SK-N-SH (cell line): ENCODE measurements around the gene PAQR5. TPM values are rescaled to one million over a fixed set of nuclear protein-coding genes. Genes with fewer than 3 reads are reported as not detected.

ENCODE experiments used
- CTCF ChIA-PET: fragments of 300-600, 350-600 bp; formaldehyde crosslinking; extraction: SDS; loops from one replicate; lab custom pipeline; 2021; lab: Yijun Ruan, JAX
- POLR2A ChIA-PET: fragments of 350-600 bp; sonication (Branson Sonifier 250); formaldehyde crosslinking; extraction: SDS; loops from one replicate; lab custom pipeline; 2020; ENCODE audit warnings: antibody characterized with exemption, inconsistent platforms; lab: Yijun Ruan, JAX
- DNase-seq: peaks from one replicate; pipeline ENCODE4 v3.0.0; 2012
- H2AFZ ChIP-seq: fragments of 200-600 bp; sonication (generic); 2 replicates; pipeline ENCODE4 v1.8.1; 2016; ENCODE audit warnings: antibody characterized with exemption, mild to moderate bottlenecking, low read depth
- H3F3A ChIP-seq: fragments of 200-600 bp; sonication (generic); replicated peaks from 2 replicates; pipeline ENCODE3; 2016; ENCODE audit warnings: antibody characterized with exemption, mild to moderate bottlenecking; ENCODE audit not compliant: insufficient read depth
- H3K27ac ChIP-seq, 2 experiments: fragments of 200-500 bp in 1 of 2; fragments of 200-600 bp in 1 of 2; sonication (Bioruptor generic) in 1 of 2; sonication (generic), shearing (Covaris generic) in 1 of 2; 2 replicates each; pipeline versions ENCODE4 v1.5.1 to v1.6.1; 2014 to 2016; ENCODE audit warnings: low read depth in 2 of 2, inconsistent platforms in 1 of 2, low read length in 1 of 2, mild to moderate bottlenecking in 1 of 2, mixed read lengths in 1 of 2
- H3K27me3 ChIP-seq: fragments of 200-600 bp; sonication (generic), shearing (Covaris generic); 2 replicates; pipeline ENCODE4 v1.6.1; 2016; ENCODE audit warnings: mixed run types; ENCODE audit not compliant: insufficient read depth
- H3K36me3 ChIP-seq, 2 experiments: fragments of 200-500 bp in 1 of 2; fragments of 200-600 bp in 1 of 2; sonication (Bioruptor generic) in 1 of 2; sonication (generic) in 1 of 2; replicated peaks in 1 of 2; 2 replicates each; pipeline versions ENCODE3 to v1.5.1; 2014 to 2016; ENCODE audit warnings: low read length in 1 of 2, mild to moderate bottlenecking in 1 of 2; ENCODE audit not compliant: insufficient read depth in 2 of 2, control insufficient read depth in 1 of 2
- H3K4me1 ChIP-seq, 2 experiments: fragments of 200-500 bp in 1 of 2; fragments of 200-600 bp in 1 of 2; sonication (Bioruptor generic) in 1 of 2; sonication (generic), shearing (Covaris generic) in 1 of 2; 2 replicates each; pipeline versions ENCODE4 v1.5.1 to v1.6.1; 2014 to 2016; ENCODE audit warnings: low read depth in 1 of 2, low read length in 1 of 2, mixed run types in 1 of 2; ENCODE audit not compliant: insufficient read depth in 2 of 2, control insufficient read depth in 1 of 2
- H3K4me2 ChIP-seq: fragments of 200-600 bp; sonication (generic), shearing (Covaris generic); 2 replicates; pipeline ENCODE4 v1.6.1; 2017; ENCODE audit warnings: mixed run types
- H3K4me3 ChIP-seq, 2 experiments: fragments of 200-500 bp in 1 of 2; fragments of 200-600 bp in 1 of 2; sonication (Bioruptor generic) in 1 of 2; sonication (generic), shearing (Covaris generic) in 1 of 2; 2 replicates each; pipeline versions ENCODE4 v1.5.1 to v1.8.1; 2014 to 2016; ENCODE audit warnings: low read depth in 2 of 2, inconsistent platforms in 1 of 2, low read length in 1 of 2, mild to moderate bottlenecking in 1 of 2, mixed read lengths in 1 of 2, moderate library complexity in 1 of 2
- H3K79me2 ChIP-seq: fragments of 200-600 bp; sonication (generic); 2 replicates; pipeline ENCODE4 v1.8.1; 2017; ENCODE audit warnings: mild to moderate bottlenecking; ENCODE audit not compliant: insufficient read depth
- H3K9ac ChIP-seq: fragments of 200-600 bp; sonication (generic); 2 replicates; pipeline ENCODE4 v1.6.1; 2017; ENCODE audit warnings: mixed run types
- H3K9me2 ChIP-seq: fragments of 200-600 bp; sonication (generic); 2 replicates; pipeline ENCODE4 v1.6.1; 2017; ENCODE audit warnings: mixed run types
- H3K9me3 ChIP-seq: fragments of 200-600 bp; sonication (generic); 2 replicates; pipeline ENCODE4 v1.6.1; 2017; ENCODE audit warnings: mixed run types, mild to moderate bottlenecking, moderate library complexity
- H4K20me1 ChIP-seq: fragments of 200-600 bp; sonication (generic); 2 replicates; pipeline ENCODE4 v1.6.1; 2017; ENCODE audit warnings: mild to moderate bottlenecking, mixed run types; ENCODE audit not compliant: insufficient read depth
- CTCF ChIP-seq: fragments of 200-600 bp; sonication (generic); IDR thresholded peaks from 2 replicates; pipeline ENCODE4 v1.6.1; 2017; ENCODE audit warnings: antibody characterized with exemption, mild to moderate bottlenecking, moderate library complexity
- ELF1 ChIP-seq: IDR thresholded peaks from 2 replicates; pipeline ENCODE4 v1.4.0; 2012
- EP300 ChIP-seq, 2 experiments: IDR thresholded peaks; 2 replicates each; pipeline versions ENCODE4 v1.4.0 to v1.6.1; 2012; ENCODE audit warnings: borderline replicate concordance in 1 of 2, low read depth in 1 of 2, low read length in 1 of 2
- EZH2phosphoT487 ChIP-seq: fragments of 200-600 bp; sonication (generic); IDR thresholded peaks from 2 replicates; pipeline ENCODE4 v1.6.1; 2017; ENCODE audit warnings: low read depth, mixed run types, mild to moderate bottlenecking, antibody characterized with exemption, moderate library complexity, borderline replicate concordance
- FOXM1 ChIP-seq: IDR thresholded peaks from 2 replicates; pipeline ENCODE4 v1.4.0; 2012; ENCODE audit warnings: low read depth, mild to moderate bottlenecking
- GABPA ChIP-seq: IDR thresholded peaks from 2 replicates; pipeline ENCODE4 v1.4.0; 2012; ENCODE audit warnings: low read depth, mild to moderate bottlenecking
- JUND ChIP-seq: IDR thresholded peaks from 2 replicates; pipeline ENCODE4 v1.4.0; 2012
- MEF2A ChIP-seq: IDR thresholded peaks from 2 replicates; pipeline ENCODE4 v1.4.0; 2012; ENCODE audit warnings: low read depth, borderline replicate concordance
- NFIC ChIP-seq: IDR thresholded peaks from 2 replicates; pipeline ENCODE4 v1.4.0; 2012; ENCODE audit warnings: borderline replicate concordance
- PBX3 ChIP-seq: IDR thresholded peaks from 2 replicates; pipeline ENCODE4; 2012
- POLR2AphosphoS5 ChIP-seq: IDR thresholded peaks from 2 replicates; pipeline ENCODE4 v1.6.1; 2012; ENCODE audit warnings: low read depth, low read length
- RAD21 ChIP-seq: IDR thresholded peaks from 2 replicates; pipeline ENCODE4 v1.6.1; 2012; ENCODE audit warnings: mild to moderate bottlenecking, low read length
- RFX5 ChIP-seq: IDR thresholded peaks from 2 replicates; pipeline ENCODE4 v1.6.1; 2012; ENCODE audit warnings: mild to moderate bottlenecking, improper control_type of control experiment, low read length
- RXRA ChIP-seq: IDR thresholded peaks from 2 replicates; pipeline ENCODE4 v1.4.0; 2012; ENCODE audit warnings: low read depth, mild to moderate bottlenecking, borderline replicate concordance
- SMC3 ChIP-seq: IDR thresholded peaks from 2 replicates; pipeline ENCODE4 v1.6.1; 2012; ENCODE audit warnings: low read depth, low read length, improper control_type of control experiment
- TAF1 ChIP-seq: IDR thresholded peaks from 2 replicates; pipeline ENCODE4 v1.6.1; 2012; ENCODE audit warnings: low read depth, mild to moderate bottlenecking, low read length, moderate library complexity, borderline replicate concordance
- TCF12 ChIP-seq: IDR thresholded peaks from 2 replicates; pipeline ENCODE4 v1.4.0; 2012
- USF2 ChIP-seq: fragments of 150-350 bp; IDR thresholded peaks from 2 replicates; pipeline ENCODE4 v1.6.1; 2017; ENCODE audit warnings: antibody characterized with exemption, low read length, low read depth, borderline replicate concordance
- ZBTB33 ChIP-seq: IDR thresholded peaks from 2 replicates; pipeline ENCODE4 v1.4.0; 2012; ENCODE audit warnings: low read depth, borderline replicate concordance
- WGBS: methylation state at CpG from one replicate; pipeline ENCODE4 v1.1.6; 2017; ENCODE audit warnings: low lambda C conversion rate; 5-methylcytosine and 5-hydroxymethylcytosine counted together
- polyA plus RNA-seq, 3 experiments: library from polyadenylated mRNA; depleted of rRNA; stranded (reverse); fragments of >200 nt; gene quantifications; 2 replicates each; pipeline ENCODE4 v1.2.3, GENCODE V29; 2012

PAQR5 gene
- polyA plus RNA-seq, 1 of the 3 experiments (the other 2 are of a cell fraction), result 3.9 TPM

- TF ChIP-seq SMC3 (no peak), ELF1 (no peak), MEF2A (no peak), TCF12 (no peak)
- TF ChIP-seq, all 33 proteins: peak for 0
Measured at GRCh38 chr15:69388260-69388705, 89.6 kb downstream of the PAQR5 start (continued).

GRCh38 chr15:69389426-69389825 lies 90.7 kb downstream of the PAQR5 start:
- ChIA-PET CTCF (interaction anchor here (0.7 to 1.1 kb wide), 2 partner anchors 14 to 330 kb away, joined by 3 to 5 read pairs; no protein-coding TSS in a partner anchor), POLR2A (no interaction called here)
- Histone ChIP-seq H3K9me3 (no peaks in the 10 kb centered on the region), H3K27ac (no peak overlapping the region), H3K4me2 (no peak overlapping the region), H2AFZ (no peak overlapping the region), H3K36me3 (no peaks in the 10 kb centered on the region), H3K27me3 (no peaks in the 10 kb centered on the region), H3K4me1 (peaks cover 6 to 7% of the 10 kb centered on the region in 2 experiments; a peak in 2 of 4 replicates), H3K9me2 (no peaks in the 10 kb centered on the region), H4K20me1 (no peaks in the 10 kb centered on the region), H3K9ac (no peak overlapping the region), H3K4me3 (no peak overlapping the region), H3K79me2 (no peaks in the 10 kb centered on the region), H3F3A (peaks cover 5% of the 10 kb centered on the region)
- TF ChIP-seq NFIC (no peak), CTCF (no peak), EZH2phosphoT487 (no peak), PBX3 (no peak), SMC3 (no peak), FOXM1 (no peak), GABPA (no peak), EP300 (IDR thresholded peaks at IDR 0.05; ENCODE audit: borderline replicate concordance in 1 of 2, low read depth in 1 of 2, low read length in 1 of 2) (no peak), RXRA (no peak), TAF1 (no peak), RAD21 (no peak), TCF12 (no peak), ZBTB33 (no peak), RFX5 (no peak), USF2 (no peak), POLR2AphosphoS5 (no peak), JUND (no peak)
- DNase-seq, result no peak
- 76% methylated on average over 2 of the region's 7 CpGs for WGBS
